ENCODE data around the gene SSBP3.
"Not testable (repeated sequence)": the region's sequence is repeated elsewhere in the genome, so short reads cannot be mapped to it uniquely, and the experiment has no call there.

The SSBP3 gene

DNA sequence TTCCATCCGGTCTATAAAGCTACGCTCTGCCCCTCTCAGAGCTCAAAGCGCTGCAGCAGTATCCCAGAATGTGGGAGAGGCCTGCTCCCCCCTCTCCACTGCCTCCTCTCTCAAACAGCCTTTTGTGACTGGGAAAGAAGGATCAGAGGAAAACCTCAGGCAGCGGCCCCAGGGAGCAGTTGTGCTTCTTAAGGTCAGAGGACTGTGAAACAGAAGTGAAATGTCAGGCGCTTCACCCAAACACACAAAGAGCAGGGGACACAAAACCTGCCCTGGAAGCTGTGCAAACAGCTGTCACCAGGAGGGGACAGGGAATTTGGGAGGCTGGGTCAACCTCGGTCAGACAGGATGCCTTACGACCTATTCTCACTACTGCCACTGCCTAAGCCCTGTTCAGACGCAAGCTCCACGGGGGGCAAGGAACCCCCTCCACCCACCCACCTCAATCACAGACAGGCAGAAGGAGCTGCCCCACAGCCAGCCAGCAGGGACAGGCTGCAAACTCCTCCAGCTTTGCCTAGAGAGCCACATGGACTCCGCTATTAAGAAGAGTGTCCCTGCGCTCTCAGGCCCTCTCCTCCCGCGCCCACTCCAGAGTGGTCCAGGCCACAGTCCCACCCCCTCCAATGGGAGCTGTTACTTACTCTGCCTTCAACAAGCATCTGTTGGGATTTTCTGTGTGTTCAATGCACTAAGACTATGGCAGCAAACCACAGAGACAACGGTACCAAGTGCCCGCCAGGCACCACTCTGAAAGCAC, 14.6 kb downstream of the SSBP3 start:
- DNase-seq = no peak

DNA sequence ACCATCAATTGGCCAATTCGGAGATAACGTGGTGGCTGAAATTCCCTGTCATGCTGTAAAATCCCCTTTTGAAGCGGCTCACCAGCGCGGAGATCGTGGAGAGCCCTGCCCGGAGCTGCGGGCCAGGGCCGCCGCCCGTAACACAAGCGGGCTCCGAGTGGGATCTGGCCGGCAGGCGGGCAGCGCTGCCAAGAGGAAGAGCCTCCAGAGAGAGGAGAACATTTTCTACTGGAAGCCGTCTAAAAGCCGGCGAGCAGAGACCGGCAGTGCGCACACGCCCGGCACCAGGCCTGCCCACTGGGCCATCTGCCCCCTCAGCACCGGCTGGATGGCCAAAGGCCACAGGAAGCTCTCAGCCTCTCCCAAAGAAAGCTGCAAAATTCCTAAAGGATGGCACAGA, 15.5 kb downstream of the SSBP3 start:
- DNase-seq = no peak

DNA sequence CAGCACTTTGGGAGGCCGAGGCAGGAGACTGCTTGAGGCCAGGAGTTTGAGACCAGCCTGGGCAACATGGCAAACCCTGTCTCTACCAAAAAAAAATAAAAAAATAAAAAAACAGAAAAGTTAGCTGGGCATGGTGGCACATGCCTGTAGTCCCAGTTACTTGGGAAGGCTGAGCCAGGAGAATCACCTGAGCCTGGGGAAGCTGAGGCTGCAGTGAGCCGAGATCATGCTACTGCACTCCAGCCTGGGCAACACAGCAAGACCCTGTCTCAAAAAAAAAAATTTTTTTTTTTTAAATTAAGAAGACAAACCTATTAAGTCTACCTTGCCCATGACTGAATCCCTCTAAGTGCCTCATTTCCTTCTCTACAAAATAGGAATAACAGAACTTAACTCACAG, 16.6 kb downstream of the SSBP3 start:
- DNase-seq = not testable (repeated sequence)

DNA sequence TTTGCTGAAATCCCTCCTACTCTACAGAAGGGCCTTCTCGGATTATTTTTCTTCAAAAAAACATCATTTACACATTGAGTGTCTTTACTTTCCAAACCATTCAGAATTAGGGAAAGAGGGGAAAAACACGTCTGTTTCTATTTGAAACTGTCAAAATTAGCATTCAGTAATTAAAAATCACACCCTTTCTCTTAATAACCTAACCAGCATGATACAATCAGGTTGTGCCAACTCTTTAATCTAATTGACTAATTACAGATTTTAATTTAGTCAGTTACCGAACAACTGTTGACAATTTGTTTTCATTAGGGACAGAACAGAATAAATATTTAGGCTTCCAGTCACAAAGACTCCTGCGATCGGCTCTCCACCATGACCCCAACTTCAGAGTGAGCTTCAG, 18.8 kb downstream of the SSBP3 start:
- no peak for DNase-seq

DNA sequence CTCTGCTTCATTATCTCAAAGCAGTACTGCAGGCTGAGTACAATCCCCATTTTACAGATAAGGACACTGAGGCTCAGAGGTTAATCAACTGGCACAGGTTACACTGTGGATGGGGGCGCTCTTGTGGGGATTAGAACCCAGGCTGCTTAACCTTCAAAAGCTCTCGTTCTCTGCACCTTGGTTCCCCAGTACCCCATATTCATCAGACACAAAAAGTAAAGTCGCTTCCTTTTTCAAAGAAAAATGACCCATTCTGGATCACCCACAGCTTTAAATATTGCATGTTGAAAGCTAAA, 20.5 kb downstream of the SSBP3 start:
- no peak for DNase-seq

DNA sequence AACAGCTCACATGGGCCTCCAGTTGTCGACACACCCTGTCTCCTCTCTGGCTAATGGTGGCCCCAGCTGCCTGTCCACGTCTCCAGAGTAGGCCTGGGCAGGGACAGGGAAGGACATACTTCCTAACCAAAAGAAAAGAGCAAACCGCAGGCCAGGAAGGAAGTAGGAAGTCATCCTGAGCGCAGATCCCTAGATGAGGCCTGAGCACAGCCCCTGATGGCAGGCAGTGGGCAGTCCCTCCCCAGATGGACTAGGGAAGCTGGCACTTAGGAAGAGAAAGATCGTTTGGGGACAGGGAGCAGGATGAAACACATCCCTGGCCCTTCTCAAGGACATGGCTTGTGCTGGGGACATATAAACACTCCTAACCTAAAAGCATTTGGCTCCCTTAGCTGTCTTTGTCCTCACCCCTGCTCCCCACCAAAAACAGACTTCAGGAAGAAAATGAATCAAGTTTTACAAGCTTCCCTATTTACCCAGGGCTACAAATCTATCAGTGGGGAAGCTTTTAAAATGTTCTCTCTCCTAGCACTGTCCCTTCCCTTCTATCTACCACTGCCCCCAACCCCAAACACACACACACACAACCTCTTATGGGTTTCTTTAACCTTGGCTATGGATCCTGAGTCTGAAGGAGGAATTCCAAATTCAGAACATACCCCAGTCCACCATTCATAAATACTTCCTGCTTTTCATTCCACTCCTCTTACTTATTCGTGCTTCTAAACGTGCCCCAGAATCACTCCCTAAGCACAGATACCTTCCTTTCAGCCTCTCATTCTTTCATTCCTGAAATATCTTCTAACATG, 21.1 kb downstream of the SSBP3 start:
- no peak for DNase-seq

DNA sequence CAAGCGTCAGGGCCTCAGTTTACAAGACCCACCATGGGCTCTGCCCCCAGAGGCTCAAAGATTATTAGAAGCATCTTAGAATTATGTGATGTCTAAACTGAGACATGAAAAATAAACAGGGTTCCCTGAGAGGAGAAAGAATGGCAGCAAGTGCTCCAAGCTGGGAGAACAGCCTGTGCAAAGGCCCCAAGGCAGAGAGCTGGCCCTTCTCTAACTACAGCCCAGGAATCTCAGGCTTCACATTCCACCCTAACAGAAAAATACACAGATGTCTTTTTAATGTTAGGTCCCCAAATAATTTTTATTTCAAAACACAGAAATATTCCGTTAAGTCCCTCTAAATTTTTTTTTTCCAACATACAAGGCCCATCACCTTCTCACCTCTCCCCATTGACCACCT, 21.7 kb downstream of the SSBP3 start:
- DNase-seq = no peak

DNA sequence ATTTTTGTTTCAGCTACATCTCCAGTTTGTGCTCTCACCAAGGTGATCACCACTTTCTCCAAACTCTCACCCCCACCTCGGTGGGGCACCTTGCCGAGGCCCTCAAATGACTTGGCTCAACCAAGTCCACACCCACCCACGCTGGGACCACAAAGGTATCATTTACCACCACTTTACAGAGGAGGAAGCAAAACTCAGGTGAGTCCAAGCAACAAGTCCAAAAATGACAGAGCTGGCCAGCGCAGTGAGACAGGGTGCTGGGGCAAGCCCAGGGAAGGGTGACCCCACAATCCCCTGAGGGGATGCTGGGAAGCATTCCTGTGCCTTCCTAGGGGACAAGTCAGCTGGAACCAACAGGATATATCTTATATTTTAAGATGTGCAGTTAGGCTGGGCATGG, 24.7 kb downstream of the SSBP3 start:
- DNase-seq = no peak

DNA sequence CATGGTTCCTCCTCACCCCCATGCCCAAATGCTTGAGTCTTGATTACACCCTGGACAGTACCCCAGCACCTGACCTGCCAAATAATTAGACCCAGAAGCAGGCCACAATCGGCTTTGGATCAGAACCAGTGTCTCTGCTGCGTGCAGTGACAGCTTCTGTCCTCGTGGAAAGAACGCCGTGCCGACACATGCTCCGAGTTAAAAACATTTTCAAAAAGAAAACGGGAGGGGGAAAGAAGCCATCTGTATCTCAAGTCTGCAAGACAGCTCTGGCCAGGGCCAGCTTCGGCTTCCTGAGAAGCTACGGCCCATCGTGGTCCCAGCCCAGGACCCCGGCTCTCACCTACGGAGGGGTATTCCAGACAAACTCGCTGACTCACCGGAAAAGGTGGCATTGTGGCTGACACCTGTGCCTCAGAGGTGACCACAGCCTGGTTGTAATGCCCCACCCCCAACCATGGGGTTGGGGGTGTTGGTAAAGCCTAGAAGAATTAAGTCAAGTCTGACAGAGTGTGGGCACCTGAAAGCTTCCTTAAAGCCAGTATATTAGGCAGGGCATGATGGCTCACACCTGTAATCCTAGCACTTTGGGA, 25.8 kb downstream of the SSBP3 start:
- DNase-seq = no peak

DNA sequence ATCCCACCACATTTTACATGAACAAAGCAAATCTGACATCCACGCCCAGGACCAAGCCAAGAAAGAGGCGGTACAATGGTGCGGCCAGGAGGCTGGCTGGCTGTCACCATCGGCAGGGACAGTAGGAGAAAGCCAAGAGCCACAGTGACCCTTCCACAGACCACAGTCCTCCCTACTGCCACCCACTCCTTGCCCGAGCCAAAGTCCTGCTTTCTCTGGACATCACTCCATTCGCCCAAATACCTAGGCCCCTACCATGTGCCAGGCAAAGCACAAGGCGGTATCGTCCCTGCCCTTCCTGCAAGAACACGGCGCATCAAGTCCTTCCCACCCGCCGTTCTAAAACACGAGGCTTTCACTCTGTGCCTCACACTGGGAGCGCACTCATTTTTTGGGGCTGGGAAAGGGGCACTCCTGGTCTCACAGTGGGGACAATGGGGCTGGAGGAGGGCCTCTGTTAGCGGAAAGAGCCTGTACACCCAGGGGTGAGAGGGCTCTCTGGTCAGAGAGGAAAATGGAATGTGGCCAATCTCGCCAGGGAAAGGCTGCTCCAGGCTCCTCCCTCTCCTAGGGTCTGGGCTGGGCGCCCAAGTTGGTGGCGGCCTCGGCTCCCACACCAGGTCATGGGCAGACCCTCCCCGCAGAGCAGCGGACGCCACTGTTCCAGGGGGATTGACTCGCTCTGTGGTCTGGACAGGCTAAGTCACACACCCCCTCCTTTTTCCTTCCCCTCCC, 26.5 kb downstream of the SSBP3 start:
- DNase-seq = no peak

DNA sequence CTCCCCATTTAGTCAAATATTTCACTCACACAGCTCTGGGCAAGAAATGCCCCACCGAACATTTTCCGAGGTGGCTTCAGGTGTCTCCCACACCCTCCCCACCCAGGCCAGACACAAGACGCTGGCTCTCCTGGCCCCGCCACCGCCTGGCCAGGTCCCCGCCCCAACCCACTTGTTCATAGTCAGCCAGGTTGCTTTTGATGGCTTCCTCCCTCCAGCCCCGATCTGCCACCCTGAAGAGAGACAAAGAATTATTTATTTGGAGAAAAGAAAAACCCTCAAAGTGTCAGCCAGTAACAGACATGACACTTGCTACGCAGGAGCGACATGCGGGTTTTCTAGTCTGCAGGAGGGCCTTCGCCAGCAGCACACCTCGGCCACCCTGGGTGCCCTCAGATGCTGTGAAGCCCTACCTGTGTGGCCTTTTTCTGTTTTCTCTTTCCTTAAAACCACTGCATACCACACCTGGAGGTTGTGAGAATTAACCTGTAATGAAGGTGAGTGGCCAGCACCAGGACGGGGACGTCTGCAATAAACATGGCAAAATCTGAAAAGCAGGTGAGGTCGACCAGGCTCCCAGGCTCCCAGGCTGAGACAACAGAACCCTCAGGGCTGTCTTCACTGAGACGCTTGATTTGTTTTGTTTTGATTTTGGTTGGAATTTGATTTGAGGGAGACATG, 27.2 kb downstream of the SSBP3 start:
- DNase-seq = no peak

DNA sequence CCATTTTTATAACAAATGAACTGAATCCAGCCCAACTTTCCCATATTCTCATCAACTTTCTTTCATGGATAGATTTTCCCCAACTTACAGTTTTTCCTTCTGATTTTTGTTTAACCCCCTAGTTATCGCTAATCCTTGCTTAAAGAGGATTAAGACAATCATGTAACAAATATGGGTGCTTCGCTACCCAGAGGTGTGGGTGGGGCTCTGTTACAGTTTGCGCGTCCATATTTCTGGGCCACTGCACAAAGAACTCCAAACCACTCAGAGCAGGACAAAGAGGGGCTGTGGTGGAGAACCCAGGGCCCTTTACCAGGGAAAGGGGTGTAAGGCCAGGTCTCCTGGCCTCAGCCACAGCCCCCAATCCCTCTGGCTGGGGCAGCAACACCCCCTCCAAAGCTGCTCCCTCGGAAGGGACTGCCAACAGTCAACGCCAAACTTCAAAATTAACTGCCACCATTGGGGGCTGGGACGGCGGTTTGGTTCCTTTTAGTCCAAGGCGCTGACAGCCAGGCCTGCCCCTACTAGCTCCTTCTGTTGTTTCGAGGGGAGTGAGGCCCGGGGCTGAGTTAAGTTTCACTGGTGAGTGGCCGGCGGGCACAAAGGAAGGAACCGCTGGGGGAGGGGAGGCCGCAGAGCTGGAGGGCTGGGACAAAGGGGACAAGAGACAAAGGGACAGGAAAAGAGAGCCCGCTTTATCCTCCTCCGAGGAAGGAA, 27.9 kb downstream of the SSBP3 start:
- DNase-seq = no peak

DNA sequence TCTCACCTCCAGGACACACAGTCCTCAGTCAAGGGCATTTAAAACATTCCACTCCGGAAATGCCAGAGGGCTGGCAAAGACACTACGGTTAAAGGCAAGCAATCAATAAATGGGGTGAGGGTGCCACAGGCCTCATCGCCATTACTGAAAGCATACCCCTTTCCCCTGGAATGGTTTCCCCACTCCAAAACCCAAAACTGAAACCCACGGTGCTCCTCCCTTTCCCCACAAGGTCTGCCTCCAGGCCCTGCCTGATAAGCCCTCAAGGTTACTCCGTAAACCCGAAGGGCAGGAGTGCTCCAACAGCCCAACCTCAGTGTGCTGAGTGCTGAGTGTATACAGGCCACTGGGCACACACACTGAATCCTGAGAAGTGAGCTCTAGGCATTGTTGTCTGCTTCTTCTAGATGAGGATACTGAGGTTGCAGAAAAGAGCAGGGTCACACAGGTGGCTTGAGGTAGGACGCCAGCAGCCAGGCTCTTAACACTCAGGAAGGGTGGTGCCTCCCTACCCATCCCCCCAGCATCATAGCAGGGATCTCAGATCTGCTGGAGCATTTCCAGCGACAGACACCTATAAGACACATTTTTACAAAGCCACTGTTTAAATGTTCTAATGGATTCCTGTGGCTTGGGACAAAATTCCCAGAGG, 29.0 kb downstream of the SSBP3 start:
- no peak for DNase-seq

DNA sequence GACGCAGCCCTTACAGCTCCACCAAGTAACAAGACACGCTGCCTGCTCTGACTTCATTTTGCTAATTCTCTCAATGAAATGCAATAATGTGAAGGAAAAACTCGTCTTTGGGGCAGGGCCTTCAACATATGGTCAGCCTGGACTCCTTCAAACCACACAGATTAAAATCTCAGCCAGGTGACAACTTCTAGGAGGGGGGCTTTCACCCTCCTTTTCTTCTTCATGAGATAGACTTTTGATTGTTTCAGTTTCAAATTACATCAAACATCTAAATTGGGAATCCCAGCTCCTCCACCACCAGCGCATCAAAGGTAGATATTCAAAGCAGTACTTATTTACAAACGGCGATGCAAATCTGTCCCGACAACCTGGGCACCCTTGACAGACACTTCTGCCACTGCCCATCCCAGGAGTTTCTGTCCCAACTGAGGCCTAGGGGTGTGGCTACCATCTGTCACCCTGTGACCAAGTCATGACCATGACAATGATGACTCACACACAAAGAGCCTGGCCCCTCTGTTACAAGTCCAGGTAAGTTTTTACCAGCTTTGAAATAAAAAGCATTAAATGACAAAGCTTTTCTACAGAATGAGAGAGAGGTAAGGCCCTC, 29.7 kb downstream of the SSBP3 start:
- no peak for DNase-seq

DNA sequence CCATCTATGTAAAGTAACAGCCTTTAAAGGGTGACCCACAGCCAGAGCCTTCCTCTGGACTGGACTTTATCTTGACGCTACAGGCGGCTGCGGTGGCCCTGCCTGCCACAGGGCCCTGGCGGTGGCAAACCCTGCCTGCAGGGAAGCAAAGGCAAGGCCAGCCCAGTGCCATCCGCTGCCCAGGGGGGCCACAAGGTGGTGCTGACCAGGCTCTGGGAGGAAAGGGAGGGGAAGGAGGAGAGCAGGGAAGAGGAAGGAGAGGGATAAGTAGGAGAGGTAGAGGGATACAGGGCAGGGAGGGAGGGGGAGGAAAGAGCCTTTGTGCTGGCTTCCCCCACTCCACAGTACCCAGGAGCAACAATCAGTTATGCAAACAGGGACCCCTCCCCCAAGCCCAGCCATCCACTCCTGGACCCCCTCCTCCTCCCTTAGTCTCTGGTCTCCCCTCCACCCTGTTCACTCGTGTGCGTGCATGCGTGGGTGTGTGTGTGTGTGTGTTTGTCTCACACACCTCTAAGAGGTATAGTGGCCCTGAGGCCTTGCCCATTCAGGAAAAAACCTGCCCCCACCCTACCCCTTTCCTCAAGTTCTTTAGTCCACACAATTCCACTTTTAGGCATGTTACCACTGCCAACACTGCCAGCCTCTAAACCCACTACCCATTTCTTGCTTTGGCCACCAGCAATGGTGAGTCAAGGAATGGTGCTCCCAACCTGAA, 30.3 kb downstream of the SSBP3 start:
- DNase-seq = no peak

DNA sequence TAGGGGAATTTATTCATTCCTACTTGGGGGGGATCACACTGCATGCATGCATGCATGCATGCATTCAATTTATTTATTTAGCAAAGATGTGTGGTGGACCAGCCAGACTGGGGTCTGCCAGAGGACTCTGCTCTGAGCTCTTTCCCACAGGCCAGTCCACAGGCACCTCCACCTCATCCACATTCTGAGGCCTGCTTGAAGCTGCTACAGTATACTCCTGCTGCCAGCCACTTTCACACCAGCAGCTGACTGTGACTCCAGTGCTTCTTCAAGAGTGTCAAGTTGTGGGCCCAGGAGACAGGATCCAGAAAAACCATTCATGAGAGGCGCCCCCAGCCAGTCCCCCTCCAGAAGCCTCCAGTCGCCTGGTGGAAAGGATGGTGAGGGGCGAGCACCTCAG, 30.9 kb downstream of the SSBP3 start:
- no peak for DNase-seq

DNA sequence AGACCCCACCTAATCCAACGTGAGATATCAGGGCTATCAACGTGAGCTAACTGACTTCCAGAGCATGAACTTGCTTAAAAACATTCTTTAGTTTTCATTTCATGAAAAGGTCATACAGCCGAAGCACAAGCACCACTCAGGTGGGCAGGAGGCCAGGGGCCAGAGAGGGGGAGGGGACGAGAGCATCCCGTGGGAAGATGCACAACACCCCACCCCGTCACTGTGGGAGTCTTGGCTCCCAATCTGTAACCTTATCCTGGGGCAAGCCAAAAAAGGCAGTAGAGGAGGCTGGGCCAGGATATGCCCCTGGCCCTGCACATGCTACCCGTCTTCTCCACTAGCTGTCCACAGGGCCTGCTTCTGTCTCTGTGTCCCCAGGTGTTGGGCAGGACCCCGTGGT, 31.4 kb downstream of the SSBP3 start:
- DNase-seq = no peak

DNA sequence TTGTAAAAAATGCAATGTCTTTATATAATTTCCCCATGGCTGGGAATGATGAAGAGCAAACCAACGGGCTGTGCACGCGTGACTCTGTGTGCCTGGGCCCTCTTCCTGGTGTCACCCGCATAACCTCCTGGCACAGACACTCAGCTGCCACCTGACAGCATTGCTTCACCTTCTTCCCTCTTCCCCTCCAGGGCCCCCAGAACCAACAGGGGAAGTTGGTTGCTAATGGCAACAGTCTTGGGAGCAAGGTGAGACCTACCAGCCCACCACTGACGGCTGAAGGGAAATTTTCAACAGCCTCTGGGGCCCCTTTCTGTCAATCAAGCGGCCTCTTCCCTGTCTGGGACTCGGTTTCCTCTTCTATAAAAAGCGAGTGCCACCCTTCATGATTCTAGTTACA, 33.2 kb downstream of the SSBP3 start:
- DNase-seq = no peak

DNA sequence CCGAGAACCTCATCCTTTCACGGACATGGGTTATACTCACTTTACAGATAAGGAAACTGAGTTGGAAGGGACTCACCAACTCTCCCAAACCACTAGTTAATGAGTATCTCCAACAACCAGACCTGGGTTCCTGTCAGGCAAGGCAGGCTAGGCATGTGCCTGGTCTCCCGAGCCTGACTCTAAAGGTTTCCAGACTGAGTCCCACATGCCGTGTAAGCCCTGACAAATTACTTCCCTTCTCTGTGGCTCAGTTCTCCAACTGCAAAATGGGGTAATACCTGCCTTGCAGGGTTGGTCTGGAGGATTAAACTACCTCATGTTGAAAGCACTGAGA, 34.3 kb downstream of the SSBP3 start:
- no peak for DNase-seq

DNA sequence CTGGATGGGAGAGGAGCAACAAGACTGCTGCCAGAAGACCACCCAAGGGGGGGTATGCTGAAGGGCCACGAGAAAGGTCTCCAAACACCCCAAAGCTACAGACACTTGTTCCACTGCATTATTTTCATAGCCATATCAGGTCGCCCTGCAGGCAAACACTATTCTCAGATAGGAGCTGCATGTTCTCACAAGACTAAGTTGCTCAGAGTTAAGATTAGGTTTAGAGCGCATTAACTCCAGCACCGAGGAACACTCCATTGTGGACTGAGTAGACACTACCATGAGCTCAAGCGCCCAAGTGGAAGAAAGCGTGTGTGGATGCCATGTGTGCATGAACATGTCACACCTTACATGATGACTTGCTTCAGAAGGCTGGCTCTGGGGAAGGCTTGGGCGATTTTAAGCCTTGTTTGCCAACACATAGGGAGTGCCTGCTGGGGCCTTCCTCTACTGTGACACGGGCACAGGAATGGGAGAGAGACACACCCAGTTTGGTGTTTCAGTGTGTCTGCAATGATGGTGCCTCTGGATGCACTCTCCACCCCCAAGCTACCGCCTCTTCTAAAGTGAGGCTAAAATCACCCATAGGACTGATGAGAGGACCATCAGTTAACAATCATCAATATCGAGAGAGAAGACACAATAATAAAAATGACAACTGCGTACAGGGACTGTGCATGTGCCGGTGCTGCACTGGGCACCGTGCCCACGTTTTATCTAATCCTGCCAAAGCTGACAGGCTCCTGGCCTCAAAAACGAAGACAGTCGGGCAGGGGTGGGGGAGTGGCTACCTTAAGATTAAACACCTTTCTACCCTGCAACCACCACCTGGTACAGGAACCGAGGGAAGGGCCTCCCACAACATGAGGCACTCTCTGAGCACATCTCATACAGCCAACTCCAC, 34.9 kb downstream of the SSBP3 start:
- DNase-seq = no peak

All from DMS 273 treated with DMSO at 0.1 percent for 48 hours (cell line).